NCI-H1105 treated with DMSO at 0.1 percent for 48 hours (cell line): Measurements from ENCODE around the gene ZBTB7C.
A peak's percentile ranks its signal among the peaks of the same experiment; 100 is the strongest.

Experiments used
- DNase-seq: peaks from one replicate; lab custom pipeline; 2025; lab: John Stamatoyannopoulos, UW

Gene ZBTB7C

DNA sequence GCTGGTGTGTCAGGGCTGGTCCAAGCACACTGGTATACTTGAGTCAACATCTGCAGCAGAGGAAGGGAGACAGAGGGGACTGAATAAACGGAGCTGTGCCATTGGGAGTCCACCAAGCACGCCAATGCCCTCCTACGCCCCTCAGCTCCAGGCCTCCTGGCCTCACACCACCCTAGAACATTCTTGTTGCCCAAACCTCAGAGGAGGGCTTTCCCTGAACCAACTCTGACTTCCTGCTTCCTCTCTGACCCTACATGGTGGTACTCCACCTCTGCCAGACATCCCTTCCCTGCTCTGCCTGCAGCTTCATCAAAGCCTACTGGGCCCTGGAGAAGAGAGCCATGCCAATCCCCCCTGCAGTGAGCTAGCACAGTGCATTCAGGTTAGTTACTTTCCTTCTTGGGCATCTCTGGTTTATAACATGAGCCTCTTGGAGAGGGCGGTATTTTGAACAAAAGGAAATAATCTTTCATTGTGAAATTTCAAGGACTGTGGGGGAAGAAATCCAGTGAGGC lies 54.4 kb downstream of the ZBTB7C start:
- no peak for DNase-seq

DNA sequence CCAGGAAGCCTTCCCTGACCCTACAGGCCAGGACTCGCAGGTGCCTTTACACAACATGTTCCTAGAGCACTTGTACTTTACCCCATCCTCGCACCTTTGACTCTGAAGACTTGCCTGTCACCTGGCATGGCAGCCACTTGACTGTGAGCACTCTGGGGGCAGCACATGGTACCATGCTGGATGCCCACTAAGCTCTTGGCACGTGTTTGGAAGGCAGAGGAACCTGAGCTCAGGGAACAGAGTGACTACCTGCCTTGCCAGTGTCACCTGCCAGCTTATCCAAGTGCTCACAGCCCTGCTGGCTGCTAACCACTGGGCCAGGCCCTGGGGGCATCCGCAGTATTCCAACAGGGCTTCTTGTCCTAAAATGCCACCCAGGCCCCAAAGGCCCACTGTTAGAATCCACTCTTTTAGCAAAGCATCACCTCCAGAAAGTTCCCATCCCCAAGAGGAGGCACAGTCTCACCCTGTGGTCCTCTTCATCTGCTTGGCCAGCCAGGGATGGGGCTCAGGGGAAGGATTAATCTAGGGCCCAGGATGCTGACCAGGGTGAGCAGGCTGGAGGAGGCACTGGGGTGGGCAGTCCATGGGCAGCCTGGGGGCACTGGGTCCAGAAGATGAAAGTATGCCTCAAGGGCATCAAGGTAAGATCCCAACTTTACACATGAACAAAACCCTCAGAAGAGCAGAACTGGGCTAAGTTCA lies 57.0 kb downstream of the ZBTB7C start:
- DNase-seq: no peak

- DNase-seq: no peak
Observed at GRCh38 chr18:48351216-48352050, 57.8 kb downstream of the ZBTB7C start.

DNA sequence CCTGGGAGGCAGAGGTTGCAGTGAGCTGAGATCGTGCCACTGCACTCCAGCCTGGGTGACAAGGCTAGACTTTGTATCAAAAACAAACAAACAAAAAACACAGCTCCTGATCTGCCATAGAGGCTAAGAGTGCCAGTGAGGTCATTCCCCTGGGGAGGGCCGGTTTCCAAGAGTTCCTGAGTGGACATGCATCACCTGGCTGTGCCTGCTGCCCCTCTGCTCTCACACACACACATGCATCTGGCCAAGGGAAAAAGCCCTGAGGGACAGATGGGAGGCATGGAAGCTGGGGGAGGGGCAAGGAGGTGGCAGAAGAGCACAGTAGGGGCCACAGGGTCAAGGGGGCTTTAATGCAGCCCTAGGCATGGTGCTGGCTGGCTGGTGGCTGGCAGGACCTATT lies 60.4 kb downstream of the ZBTB7C start:
- DNase-seq: no peak

DNA sequence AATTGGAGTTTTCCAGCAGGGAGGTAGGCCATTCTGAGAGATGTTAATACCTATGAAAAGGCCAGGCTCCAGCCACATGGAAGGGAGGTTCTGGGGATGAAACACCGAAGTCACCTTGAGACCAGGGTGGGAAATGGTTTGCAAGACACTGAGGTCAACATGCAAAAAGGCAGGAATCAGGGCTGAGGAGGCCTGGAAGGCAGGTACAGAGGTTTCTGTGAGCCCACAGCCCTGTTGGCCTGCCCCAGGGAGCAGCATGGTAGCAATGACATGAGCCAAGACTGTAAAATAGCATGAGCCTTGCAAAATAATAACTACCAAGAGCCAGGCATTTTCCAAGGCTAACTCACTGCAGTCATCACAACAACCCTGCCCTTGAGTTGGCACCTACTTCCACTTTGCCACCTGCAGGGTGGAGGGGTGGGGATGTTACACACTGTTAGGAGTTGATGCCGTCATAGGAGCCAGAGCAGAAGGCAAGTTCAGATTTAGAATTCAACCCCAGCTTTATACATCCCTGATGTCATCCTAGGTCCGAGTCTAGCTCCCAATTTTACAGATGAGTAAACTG lies 61.3 kb downstream of the ZBTB7C start:
- DNase-seq: no peak

DNA sequence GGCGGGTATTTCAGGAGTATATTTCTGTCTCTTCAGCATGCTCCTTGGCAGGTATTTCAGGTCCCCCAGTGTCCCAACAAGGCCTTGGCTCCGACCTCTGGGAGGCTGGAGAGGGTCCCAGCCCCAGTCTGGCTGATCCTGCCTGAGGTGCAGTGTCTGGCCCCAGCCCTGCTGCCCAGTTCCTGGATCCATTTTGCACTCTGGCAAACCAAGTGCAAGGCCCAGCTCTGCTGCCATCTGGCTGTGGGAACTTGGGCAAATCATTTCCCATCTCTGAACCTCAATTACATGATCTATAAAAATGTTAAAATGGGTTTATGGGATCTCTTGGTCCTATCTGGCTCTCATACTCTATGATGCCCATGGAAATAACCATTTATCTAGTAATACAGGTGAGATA lies 63.6 kb downstream of the ZBTB7C start:
- no peak for DNase-seq

- peak; percentile 78 for DNase-seq
Observed at GRCh38 chr18:48342581-48342980, 66.6 kb downstream of the ZBTB7C start.

DNA sequence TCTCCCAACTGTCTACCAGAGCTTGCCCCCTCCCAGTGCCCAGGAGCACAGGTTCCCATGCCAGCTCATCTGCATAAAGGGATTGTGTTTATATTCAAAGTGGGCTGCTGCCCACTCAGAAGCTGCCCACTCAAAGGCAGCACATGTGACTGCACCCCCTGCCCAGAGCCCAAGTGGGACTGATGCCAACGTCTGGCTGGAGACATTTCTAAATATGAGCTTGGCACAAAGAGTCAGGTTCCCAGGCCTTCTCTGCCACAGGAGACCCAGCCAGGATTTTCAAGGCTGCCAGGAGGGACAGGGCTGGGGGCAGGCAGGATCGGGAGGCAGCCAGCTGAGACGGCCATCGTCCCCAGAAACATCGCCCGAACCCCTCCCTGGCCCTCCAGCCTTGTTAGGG lies 67.1 kb downstream of the ZBTB7C start:
- peak; percentile 94 for DNase-seq

DNA sequence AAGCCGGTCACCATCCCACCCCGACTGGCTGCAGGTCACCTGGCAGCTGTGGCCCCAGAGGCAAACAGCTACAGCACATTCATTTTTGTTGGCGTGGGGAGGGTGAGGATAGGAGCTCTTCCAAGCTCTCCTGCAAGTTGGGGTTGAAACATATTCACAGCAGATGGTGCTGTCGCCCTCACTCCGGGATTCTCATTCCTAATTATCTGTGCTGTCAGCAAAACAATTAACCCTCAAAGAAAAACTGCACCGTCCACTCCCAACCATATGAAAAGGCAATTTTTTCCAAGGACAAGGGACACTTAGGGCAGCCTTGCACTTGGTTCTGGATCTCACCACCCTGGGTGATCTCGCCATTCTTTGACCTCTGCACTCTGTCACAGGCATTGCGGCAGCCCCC lies 68.6 kb downstream of the ZBTB7C start:
- no peak for DNase-seq

DNA sequence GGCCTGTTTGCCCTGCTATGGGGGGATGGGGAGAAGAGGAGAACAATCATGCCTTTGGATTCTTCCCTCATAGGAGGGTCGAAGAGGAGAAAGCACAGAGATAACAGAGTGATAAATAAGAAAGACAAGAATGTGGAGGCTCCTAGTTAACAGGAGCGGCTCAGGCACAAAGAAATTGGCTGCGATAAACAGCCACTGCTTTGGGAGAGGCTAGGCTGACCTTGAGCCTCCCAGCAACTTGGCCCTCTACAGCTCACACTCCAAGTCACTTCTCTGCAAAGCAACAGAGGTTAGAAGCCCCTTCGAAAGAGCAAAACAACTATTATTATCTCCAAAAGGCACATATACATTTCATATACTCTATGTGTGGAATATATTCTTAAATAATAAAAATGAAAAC lies 69.5 kb downstream of the ZBTB7C start:
- DNase-seq: no peak

- DNase-seq: no peak
Observed at GRCh38 chr18:48338915-48339314, 70.3 kb downstream of the ZBTB7C start.

GRCh38 chr18:48337053-48337452 lies 72.1 kb downstream of the ZBTB7C start:
- no peak for DNase-seq

GRCh38 chr18:48336332-48336731 lies 72.9 kb downstream of the ZBTB7C start:
- DNase-seq: no peak

GRCh38 chr18:48335829-48336228 lies 73.4 kb downstream of the ZBTB7C start:
- DNase-seq: no peak

GRCh38 chr18:48334845-48335244 lies 74.3 kb downstream of the ZBTB7C start:
- no peak for DNase-seq

DNA sequence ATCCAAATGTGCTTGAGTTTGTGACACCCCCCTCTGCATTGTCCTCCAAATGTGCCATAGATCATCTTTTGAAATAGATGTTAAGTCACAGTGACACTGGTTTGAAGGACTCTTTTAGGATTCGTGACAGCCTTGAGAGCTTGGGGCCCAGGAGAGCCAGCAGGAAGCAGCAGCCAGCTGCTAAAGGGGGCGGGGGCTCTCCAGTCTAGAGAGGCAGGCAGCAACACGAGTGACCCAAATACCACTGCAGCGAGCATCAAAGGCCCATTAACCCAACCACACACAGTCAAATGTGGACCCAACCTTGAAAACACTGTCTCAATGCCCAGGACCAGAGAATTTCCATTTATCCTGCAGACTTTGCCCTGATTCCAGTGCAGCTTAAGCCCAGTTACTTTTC lies 75.6 kb downstream of the ZBTB7C start:
- no peak for DNase-seq

- DNase-seq: peak; percentile 37
Observed at GRCh38 chr18:48330016-48330991, 78.9 kb downstream of the ZBTB7C start.

- no peak for DNase-seq
Observed at GRCh38 chr18:48328473-48329210, 80.5 kb downstream of the ZBTB7C start.

DNA sequence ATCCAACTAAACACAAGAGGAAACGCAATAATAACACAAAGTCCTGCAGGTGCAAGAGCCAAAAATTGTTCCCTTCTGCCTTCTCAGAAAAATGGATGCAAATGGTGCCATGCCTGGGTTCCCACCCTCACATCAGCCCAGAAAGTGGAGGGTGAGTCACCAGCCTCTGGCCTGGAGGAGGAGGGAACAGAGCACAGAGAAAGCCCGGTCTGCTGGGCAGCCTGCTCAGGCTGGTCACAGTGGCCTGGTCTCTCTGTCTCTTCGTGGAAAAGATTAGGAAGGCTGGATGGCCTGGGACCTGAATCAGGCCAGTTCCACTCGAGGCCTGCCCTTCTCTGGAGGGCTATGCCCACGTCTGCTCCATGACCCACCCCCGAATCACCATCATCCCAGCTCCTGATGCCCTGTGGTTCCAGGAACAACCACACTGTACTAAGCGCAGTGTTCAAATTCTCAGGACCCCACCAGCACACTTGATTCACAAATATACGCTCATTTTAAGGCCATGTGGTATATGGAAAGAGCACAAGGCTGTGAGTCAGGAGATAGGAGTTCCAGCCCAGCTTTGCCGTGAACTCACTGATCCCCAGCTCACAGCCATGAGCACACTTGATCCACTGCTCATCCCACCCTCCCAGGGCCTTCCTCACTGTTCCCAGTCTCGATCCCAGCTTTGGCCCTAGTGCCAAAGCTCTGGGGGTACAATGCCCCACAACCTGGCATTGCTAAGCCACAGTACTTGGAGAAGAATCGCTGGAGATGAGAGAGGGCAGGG lies 82.1 kb downstream of the ZBTB7C start:
- no peak for DNase-seq

GRCh38 chr18:48325115-48325665 lies 84.0 kb downstream of the ZBTB7C start:
- no peak for DNase-seq
